Sigmoid colon (tissue), 4 donors: ENCODE measurements around the gene TERF2IP.

Experiments used
- EP300 ChIP-seq, 4 donors: sonication (generic); formaldehyde crosslinking; IDR thresholded peaks; one replicate each; pipeline ENCODE4 v1.6.1; 2017; ENCODE audit warnings: antibody characterized with exemption in 4 of 4
- POLR2A ChIP-seq, 2 donors: fragments of 450-650 bp; IDR thresholded peaks; one replicate each; pipeline ENCODE4 v1.6.1; 2016; ENCODE audit warnings: antibody characterized with exemption in 2 of 2, mild to moderate bottlenecking in 2 of 2, moderate library complexity in 2 of 2
- POLR2AphosphoS5 ChIP-seq, 4 donors: sonication (generic); formaldehyde crosslinking; IDR thresholded peaks; one replicate each; pipeline ENCODE4 v1.6.1; 2017; ENCODE audit warnings: antibody characterized with exemption in 4 of 4
- TF ChIP-seq, protein P1 (sequence below), 4 experiments: fragments of 450-650 bp in 3 of 4; fragments of 200-600 bp in 1 of 4; IDR thresholded peaks; one replicate each; pipeline ENCODE4 v1.5.1; 2016 to 2019; ENCODE audit warnings: antibody characterized with exemption in 4 of 4, mild to moderate bottlenecking in 3 of 4, moderate library complexity in 2 of 4

DNA sequence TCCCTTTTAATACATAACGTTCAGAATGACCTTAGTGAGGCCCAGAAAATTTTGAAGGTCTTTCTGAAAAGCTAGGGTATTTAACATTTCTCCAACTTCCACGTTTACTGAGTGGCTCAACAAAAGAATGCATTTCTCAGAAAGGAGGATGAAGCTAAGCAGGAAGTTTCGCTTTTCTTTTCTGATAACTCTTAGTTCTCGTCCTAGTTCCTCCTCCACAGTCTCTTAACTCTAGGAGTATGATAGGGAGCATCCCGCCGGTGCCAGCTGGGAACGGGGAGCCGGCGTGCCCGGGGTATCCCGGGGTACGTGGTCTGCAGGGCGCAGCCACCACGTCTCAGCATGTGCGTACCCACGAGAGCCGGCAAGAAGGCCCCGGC lies 471 bp upstream of the TERF2IP start:
- TF ChIP-seq POLR2AphosphoS5 (IDR thresholded peaks at IDR 0.05): no peak
- TF ChIP-seq EP300 (IDR thresholded peaks at IDR 0.05): no peak
- TF ChIP-seq, protein P1, sequence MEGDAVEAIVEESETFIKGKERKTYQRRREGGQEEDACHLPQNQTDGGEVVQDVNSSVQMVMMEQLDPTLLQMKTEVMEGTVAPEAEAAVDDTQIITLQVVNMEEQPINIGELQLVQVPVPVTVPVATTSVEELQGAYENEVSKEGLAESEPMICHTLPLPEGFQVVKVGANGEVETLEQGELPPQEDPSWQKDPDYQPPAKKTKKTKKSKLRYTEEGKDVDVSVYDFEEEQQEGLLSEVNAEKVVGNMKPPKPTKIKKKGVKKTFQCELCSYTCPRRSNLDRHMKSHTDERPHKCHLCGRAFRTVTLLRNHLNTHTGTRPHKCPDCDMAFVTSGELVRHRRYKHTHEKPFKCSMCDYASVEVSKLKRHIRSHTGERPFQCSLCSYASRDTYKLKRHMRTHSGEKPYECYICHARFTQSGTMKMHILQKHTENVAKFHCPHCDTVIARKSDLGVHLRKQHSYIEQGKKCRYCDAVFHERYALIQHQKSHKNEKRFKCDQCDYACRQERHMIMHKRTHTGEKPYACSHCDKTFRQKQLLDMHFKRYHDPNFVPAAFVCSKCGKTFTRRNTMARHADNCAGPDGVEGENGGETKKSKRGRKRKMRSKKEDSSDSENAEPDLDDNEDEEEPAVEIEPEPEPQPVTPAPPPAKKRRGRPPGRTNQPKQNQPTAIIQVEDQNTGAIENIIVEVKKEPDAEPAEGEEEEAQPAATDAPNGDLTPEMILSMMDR (IDR thresholded peaks at IDR 0.05): no peak
- no peak for TF ChIP-seq POLR2A (IDR thresholded peaks at IDR 0.05)
